ENCODE results near the gene NALCN. TPM values are rescaled to one million over a fixed set of nuclear protein-coding genes. Genes with fewer than 3 reads are reported as not detected.

The NALCN gene
- total and polyA plus RNA-seq, 4 donors, result 20.8 to 70.7 (median 43.1) TPM

GRCh38 chr13:101303521-101303920 lies 112.8 kb downstream of the NALCN start:
- no peak overlapping the region for H3K4me3 ChIP-seq (ENCODE audit: low read depth, low read length)
- no peaks in the 10 kb centered on the region for H3K27me3 ChIP-seq (ENCODE audit: control insufficient read depth, insufficient read depth, low read length)
- H3K4me1 ChIP-seq (ENCODE audit: control insufficient read depth, insufficient read depth, low read length), result no peaks in the 10 kb centered on the region
- H3K9me3 ChIP-seq (ENCODE audit: control insufficient read depth, insufficient read depth, low read length), result no peaks in the 10 kb centered on the region
- 90% methylated on average over 3 of the region's 7 CpGs for WGBS (ENCODE audit: insufficient coverage)
- H3K27ac ChIP-seq (ENCODE audit: low read depth, low read length), result no peak overlapping the region
- H3K36me3 ChIP-seq (ENCODE audit: control insufficient read depth, insufficient read depth, low read length), result no peaks in the 10 kb centered on the region
- DNase-seq (ENCODE audit: low read depth in 4 of 6, low spot score in 6 of 6), result peak in 1 of 6 donors; percentile 73

GRCh38 chr13:101301053-101301452 lies 115.3 kb downstream of the NALCN start:
- DNase-seq (ENCODE audit: low read depth in 4 of 6, low spot score in 6 of 6), result no peak
- Histone ChIP-seq H3K27ac (ENCODE audit: low read depth, low read length) (no peak overlapping the region), H3K4me3 (ENCODE audit: low read depth, low read length) (no peak overlapping the region), H3K4me1 (ENCODE audit: control insufficient read depth, insufficient read depth, low read length) (no peaks in the 10 kb centered on the region), H3K36me3 (ENCODE audit: control insufficient read depth, insufficient read depth, low read length) (no peaks in the 10 kb centered on the region), H3K9me3 (ENCODE audit: control insufficient read depth, insufficient read depth, low read length) (no peaks in the 10 kb centered on the region), H3K27me3 (ENCODE audit: control insufficient read depth, insufficient read depth, low read length) (no peaks in the 10 kb centered on the region)
- 96% methylated on average over 6 of the region's 8 CpGs for WGBS (ENCODE audit: insufficient coverage)

GRCh38 chr13:101300531-101300930 lies 115.8 kb downstream of the NALCN start:
- DNase-seq (ENCODE audit: low read depth in 4 of 6, low spot score in 6 of 6), result no peak
- no peak overlapping the region for H3K27ac ChIP-seq (ENCODE audit: low read depth, low read length)
- WGBS (ENCODE audit: insufficient coverage), result no CpG with 5 or more reads among the region's 2 CpGs
- H3K36me3 ChIP-seq (ENCODE audit: control insufficient read depth, insufficient read depth, low read length), result no peaks in the 10 kb centered on the region
- H3K27me3 ChIP-seq (ENCODE audit: control insufficient read depth, insufficient read depth, low read length), result no peaks in the 10 kb centered on the region
- no peaks in the 10 kb centered on the region for H3K9me3 ChIP-seq (ENCODE audit: control insufficient read depth, insufficient read depth, low read length)
- no peak overlapping the region for H3K4me3 ChIP-seq (ENCODE audit: low read depth, low read length)
- no peaks in the 10 kb centered on the region for H3K4me1 ChIP-seq (ENCODE audit: control insufficient read depth, insufficient read depth, low read length)

GRCh38 chr13:101298517-101298916 lies 117.8 kb downstream of the NALCN start:
- Histone ChIP-seq H3K27me3 (ENCODE audit: control insufficient read depth, insufficient read depth, low read length) (no peaks in the 10 kb centered on the region), H3K4me3 (ENCODE audit: low read depth, low read length) (no peak overlapping the region), H3K4me1 (ENCODE audit: control insufficient read depth, insufficient read depth, low read length) (no peaks in the 10 kb centered on the region), H3K27ac (ENCODE audit: low read depth, low read length) (no peak overlapping the region), H3K9me3 (ENCODE audit: control insufficient read depth, insufficient read depth, low read length) (no peaks in the 10 kb centered on the region), H3K36me3 (ENCODE audit: control insufficient read depth, insufficient read depth, low read length) (no peaks in the 10 kb centered on the region)
- DNase-seq (ENCODE audit: low read depth in 4 of 6, low spot score in 6 of 6), result no peak
- 100% methylated on average over 2 of the region's 4 CpGs for WGBS (ENCODE audit: insufficient coverage)

- no peak for DNase-seq (ENCODE audit: low read depth in 4 of 6, low spot score in 6 of 6)
- WGBS (ENCODE audit: insufficient coverage), result no CpG with 5 or more reads among the region's 1 CpG
- H3K36me3 ChIP-seq (ENCODE audit: control insufficient read depth, insufficient read depth, low read length), result no peaks in the 10 kb centered on the region
These were observed 118.5 kb downstream of the NALCN start for GRCh38 chr13:101297794-101298193.

GRCh38 chr13:101292711-101293110 lies 123.6 kb downstream of the NALCN start:
- Histone ChIP-seq H3K4me1 (ENCODE audit: control insufficient read depth, insufficient read depth, low read length) (peaks cover 3% of the 10 kb centered on the region), H3K27ac (ENCODE audit: low read depth, low read length) (no peak overlapping the region), H3K36me3 (ENCODE audit: control insufficient read depth, insufficient read depth, low read length) (no peaks in the 10 kb centered on the region), H3K4me3 (ENCODE audit: low read depth, low read length) (no peak overlapping the region), H3K27me3 (ENCODE audit: control insufficient read depth, insufficient read depth, low read length) (no peaks in the 10 kb centered on the region), H3K9me3 (ENCODE audit: control insufficient read depth, insufficient read depth, low read length) (no peaks in the 10 kb centered on the region)
- no CpG with 5 or more reads among the region's 1 CpG for WGBS (ENCODE audit: insufficient coverage)
- DNase-seq (ENCODE audit: low read depth in 4 of 6, low spot score in 6 of 6), result no peak

More at GRCh38 chr13:101297794-101298193, 118.5 kb downstream of the NALCN start:
- H3K27ac ChIP-seq (ENCODE audit: low read depth, low read length), result no peak overlapping the region
- no peaks in the 10 kb centered on the region for H3K27me3 ChIP-seq (ENCODE audit: control insufficient read depth, insufficient read depth, low read length)
- H3K9me3 ChIP-seq (ENCODE audit: control insufficient read depth, insufficient read depth, low read length), result no peaks in the 10 kb centered on the region
- H3K4me1 ChIP-seq (ENCODE audit: control insufficient read depth, insufficient read depth, low read length), result no peaks in the 10 kb centered on the region
- H3K4me3 ChIP-seq (ENCODE audit: low read depth, low read length), result no peak overlapping the region

GRCh38 chr13:101291646-101292515 lies 124.4 kb downstream of the NALCN start:
- 94% methylated on average over 3 of the region's 10 CpGs for WGBS (ENCODE audit: insufficient coverage)
- H3K4me1 ChIP-seq (ENCODE audit: control insufficient read depth, insufficient read depth, low read length), result peaks cover 3% of the 10 kb centered on the region
- DNase-seq (ENCODE audit: low read depth in 4 of 6, low spot score in 6 of 6), result no peak
- no peaks in the 10 kb centered on the region for H3K9me3 ChIP-seq (ENCODE audit: control insufficient read depth, insufficient read depth, low read length)
- H3K27me3 ChIP-seq (ENCODE audit: control insufficient read depth, insufficient read depth, low read length), result no peaks in the 10 kb centered on the region
- no peak overlapping the region for H3K4me3 ChIP-seq (ENCODE audit: low read depth, low read length)
- H3K27ac ChIP-seq (ENCODE audit: low read depth, low read length), result no peak overlapping the region
- no peaks in the 10 kb centered on the region for H3K36me3 ChIP-seq (ENCODE audit: control insufficient read depth, insufficient read depth, low read length)

- H3K36me3 ChIP-seq (ENCODE audit: control insufficient read depth, insufficient read depth, low read length), result no peaks in the 10 kb centered on the region
- 83% methylated on average over 1 of the region's 2 CpGs for WGBS (ENCODE audit: insufficient coverage)
- no peak for DNase-seq (ENCODE audit: low read depth in 4 of 6, low spot score in 6 of 6)
- no peaks in the 10 kb centered on the region for H3K9me3 ChIP-seq (ENCODE audit: control insufficient read depth, insufficient read depth, low read length)
- H3K27ac ChIP-seq (ENCODE audit: low read depth, low read length), result no peak overlapping the region
- peaks cover 3% of the 10 kb centered on the region for H3K4me1 ChIP-seq (ENCODE audit: control insufficient read depth, insufficient read depth, low read length)
- H3K4me3 ChIP-seq (ENCODE audit: low read depth, low read length), result no peak overlapping the region
- no peaks in the 10 kb centered on the region for H3K27me3 ChIP-seq (ENCODE audit: control insufficient read depth, insufficient read depth, low read length)
These were observed 125.1 kb downstream of the NALCN start for GRCh38 chr13:101291206-101291605.

- Histone ChIP-seq H3K36me3 (ENCODE audit: control insufficient read depth, insufficient read depth, low read length) (no peaks in the 10 kb centered on the region), H3K9me3 (ENCODE audit: control insufficient read depth, insufficient read depth, low read length) (no peaks in the 10 kb centered on the region), H3K27ac (ENCODE audit: low read depth, low read length) (no peak overlapping the region), H3K4me3 (ENCODE audit: low read depth, low read length) (no peak overlapping the region), H3K4me1 (ENCODE audit: control insufficient read depth, insufficient read depth, low read length) (peaks cover 3% of the 10 kb centered on the region), H3K27me3 (ENCODE audit: control insufficient read depth, insufficient read depth, low read length) (no peaks in the 10 kb centered on the region)
- DNase-seq (ENCODE audit: low read depth in 4 of 6, low spot score in 6 of 6), result peak; percentile 61 to 99 (median 82)
- WGBS (ENCODE audit: insufficient coverage), result 6% methylated on average over 4 of the region's 5 CpGs
These were observed 126.5 kb downstream of the NALCN start for GRCh38 chr13:101289764-101290163.

- Histone ChIP-seq H3K27me3 (ENCODE audit: control insufficient read depth, insufficient read depth, low read length) (no peaks in the 10 kb centered on the region), H3K27ac (ENCODE audit: low read depth, low read length) (no peak overlapping the region), H3K36me3 (ENCODE audit: control insufficient read depth, insufficient read depth, low read length) (no peaks in the 10 kb centered on the region), H3K4me3 (ENCODE audit: low read depth, low read length) (no peak overlapping the region), H3K9me3 (ENCODE audit: control insufficient read depth, insufficient read depth, low read length) (no peaks in the 10 kb centered on the region), H3K4me1 (ENCODE audit: control insufficient read depth, insufficient read depth, low read length) (no peaks in the 10 kb centered on the region)
- no CpG with 5 or more reads among the region's 3 CpGs for WGBS (ENCODE audit: insufficient coverage)
- no peak for DNase-seq (ENCODE audit: low read depth in 4 of 6, low spot score in 6 of 6)
These were observed 132.5 kb downstream of the NALCN start for GRCh38 chr13:101283782-101284181.

All from spinal cord (tissue), 10 donors.